ENCODE results near the gene AP3S1. TPM values are rescaled to one million over a fixed set of nuclear protein-coding genes. Genes with fewer than 3 reads are reported as not detected.
A peak's percentile ranks its signal among the peaks of the same experiment; 100 is the strongest.

AP3S1 gene
- total RNA-seq, 1 donor, result 126 TPM

DNA sequence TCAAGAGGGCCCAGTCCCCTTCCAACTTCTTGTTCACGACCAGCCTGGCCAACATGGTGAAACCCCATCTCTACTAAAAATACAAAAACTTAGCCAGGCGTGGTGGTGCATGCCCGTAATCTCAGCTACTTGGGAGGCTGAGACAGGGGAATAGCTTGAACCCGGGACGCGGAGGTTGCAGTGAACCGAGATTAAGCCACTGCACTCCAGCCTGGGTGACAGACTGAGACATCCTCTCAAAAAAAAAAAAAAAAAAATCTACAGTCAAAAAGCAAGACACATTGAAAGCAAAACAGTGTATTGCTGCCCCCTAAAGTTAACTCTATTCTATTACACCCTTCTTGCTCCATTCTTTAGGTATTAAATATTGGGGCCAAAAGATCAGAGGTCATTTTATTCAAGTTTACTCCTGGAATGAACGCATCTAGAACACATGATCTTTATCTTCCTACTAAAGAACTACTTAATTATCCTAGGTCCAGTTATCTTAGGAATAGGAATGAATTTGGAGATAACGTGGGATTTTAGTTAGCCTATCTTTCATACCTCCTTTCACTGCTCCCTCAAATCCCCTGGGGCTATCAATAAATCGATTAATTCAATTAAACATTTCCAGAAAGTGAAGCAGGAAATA, 2.7 kb upstream of the AP3S1 start:
- DNase-seq (ENCODE audit: low read depth), result peak; percentile 57
- peak overlapping the region; percentile 94 for H3K4me3 ChIP-seq (ENCODE audit: low read depth, low read length)
- TF ChIP-seq, protein P1, sequence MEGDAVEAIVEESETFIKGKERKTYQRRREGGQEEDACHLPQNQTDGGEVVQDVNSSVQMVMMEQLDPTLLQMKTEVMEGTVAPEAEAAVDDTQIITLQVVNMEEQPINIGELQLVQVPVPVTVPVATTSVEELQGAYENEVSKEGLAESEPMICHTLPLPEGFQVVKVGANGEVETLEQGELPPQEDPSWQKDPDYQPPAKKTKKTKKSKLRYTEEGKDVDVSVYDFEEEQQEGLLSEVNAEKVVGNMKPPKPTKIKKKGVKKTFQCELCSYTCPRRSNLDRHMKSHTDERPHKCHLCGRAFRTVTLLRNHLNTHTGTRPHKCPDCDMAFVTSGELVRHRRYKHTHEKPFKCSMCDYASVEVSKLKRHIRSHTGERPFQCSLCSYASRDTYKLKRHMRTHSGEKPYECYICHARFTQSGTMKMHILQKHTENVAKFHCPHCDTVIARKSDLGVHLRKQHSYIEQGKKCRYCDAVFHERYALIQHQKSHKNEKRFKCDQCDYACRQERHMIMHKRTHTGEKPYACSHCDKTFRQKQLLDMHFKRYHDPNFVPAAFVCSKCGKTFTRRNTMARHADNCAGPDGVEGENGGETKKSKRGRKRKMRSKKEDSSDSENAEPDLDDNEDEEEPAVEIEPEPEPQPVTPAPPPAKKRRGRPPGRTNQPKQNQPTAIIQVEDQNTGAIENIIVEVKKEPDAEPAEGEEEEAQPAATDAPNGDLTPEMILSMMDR (IDR thresholded peaks at IDR 0.05; ENCODE audit: insufficient read depth, low read depth, low read length), result peak; percentile 53

DNA sequence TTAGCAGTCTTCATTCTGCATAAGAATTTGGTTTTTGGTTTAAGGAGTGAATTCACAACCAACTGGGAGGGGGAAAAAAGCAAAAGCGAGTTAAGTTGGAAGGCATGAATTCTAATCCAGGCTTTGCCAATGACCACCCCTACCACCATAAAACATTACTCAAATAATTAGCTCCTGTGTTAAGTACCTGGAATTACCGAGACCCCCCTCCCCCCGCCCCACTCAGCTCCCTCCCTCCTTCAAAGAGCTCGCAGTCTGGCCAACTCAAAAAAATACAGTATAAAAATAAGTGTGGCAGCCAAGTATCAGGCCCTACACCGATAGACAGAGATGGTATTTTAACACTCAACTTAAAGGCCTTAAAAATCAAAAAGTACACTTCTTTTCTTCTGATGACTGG, 862 bp upstream of the AP3S1 start:
- H3K4me3 ChIP-seq (ENCODE audit: low read depth, low read length), result peak overlapping the region; percentile 94
- TF ChIP-seq, protein P1 (IDR thresholded peaks at IDR 0.05; ENCODE audit: insufficient read depth, low read depth, low read length), result no peak
- no peak for DNase-seq (ENCODE audit: low read depth)

DNA sequence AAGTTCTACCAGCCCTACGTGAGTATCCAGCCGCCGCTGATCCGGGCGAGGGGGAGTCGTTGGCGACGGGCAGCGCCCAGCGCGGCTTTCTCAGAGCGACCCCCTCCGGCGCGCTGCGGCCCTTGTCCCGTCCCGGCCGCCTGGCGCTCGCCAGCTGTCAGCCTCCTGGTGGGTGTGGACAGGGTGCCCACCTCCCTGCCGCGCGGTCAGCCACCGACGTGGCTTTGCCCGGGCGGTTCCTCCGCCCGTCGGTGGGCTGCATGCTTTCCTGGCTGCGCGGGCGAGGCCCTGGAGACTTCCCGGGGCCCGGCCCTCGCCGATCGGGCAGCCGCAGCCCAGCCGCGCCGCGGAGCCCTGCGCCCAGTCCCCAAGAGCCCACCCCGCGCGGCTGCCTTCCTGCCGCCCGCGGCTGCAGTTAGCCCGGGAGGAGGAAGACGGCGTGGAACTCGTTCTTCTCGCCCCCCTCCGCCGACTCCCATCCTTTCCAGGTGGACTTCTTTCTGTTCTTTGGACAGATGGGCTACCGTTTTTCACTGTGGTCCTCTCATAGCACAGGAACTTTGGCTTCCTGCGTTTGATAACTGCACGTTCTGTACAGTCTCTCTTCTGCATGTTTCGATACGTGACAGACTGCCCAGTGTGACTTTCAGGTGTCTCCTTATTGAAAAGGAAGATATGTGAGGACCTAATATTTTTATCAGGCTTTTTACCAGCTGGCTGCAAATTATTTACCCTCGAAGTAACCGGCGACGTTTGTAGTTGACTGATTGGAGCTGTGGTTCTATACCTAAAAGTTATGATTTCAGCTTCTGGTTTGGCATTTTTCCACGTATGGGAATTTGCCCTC, 577 bp downstream of the AP3S1 start:
- TF ChIP-seq, protein P1 (IDR thresholded peaks at IDR 0.05; ENCODE audit: insufficient read depth, low read depth, low read length), result peak; percentile 29
- peak overlapping the region; percentile 94 for H3K4me3 ChIP-seq (ENCODE audit: low read depth, low read length)
- DNase-seq (ENCODE audit: low read depth), result peak; percentile 67

DNA sequence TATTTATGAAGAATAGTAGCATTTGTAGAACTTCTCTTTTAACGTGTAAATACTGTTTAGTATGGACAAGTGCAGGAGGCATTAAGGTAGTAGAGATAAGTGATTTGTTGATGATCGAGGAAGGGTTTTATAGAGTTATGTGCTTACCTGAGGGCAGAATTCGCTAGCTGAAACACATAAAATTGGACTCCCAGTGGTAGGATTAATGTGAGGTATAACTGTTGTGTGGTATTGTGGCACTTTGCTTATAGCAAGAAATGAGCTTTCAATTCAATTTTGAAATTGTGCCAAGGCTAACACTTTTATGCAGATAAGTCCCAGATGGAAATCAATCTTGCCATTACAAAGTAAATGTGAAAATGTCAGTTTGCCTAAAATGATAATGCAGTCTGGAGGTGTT, 1.2 kb downstream of the AP3S1 start:
- DNase-seq (ENCODE audit: low read depth), result no peak
- TF ChIP-seq, protein P1 (IDR thresholded peaks at IDR 0.05; ENCODE audit: insufficient read depth, low read depth, low read length), result no peak
- H3K4me3 ChIP-seq (ENCODE audit: low read depth, low read length), result peak overlapping the region; percentile 94

DNA sequence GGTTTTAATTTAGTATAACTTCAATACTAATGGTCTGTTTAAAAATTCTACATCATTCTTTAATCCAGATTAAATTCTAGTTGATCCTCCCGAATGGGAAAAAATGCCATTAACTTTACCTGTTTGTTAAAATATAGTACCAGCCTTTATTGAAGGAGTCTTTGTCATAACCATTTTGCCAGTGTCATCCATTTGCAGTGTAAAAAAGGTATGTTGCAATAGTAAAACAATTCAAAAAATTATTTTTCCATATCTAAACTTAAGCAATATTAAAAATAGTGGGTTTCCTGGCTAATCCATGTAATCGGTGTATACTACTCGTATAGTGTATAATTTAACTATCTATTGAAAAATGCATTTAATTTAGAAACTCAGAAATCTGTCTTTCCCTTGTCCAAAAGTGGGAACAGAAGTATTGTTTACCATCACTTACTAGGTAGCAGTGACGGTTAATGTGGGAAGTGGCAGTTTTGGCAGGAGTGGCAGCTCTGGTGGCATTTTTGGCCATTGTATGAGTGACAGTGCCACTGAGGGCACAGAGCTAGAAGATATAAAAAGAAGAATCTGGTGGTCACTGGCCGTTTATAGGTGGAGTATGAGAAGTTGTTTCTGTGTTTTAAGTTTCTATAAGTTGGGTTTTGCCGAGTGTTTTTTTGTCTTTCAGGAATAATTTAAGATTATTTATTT, 1.9 kb downstream of the AP3S1 start:
- no peak for DNase-seq (ENCODE audit: low read depth)
- TF ChIP-seq, protein P1 (IDR thresholded peaks at IDR 0.05; ENCODE audit: insufficient read depth, low read depth, low read length), result no peak
- H3K4me3 ChIP-seq (ENCODE audit: low read depth, low read length), result peak overlapping the region; percentile 94

DNA sequence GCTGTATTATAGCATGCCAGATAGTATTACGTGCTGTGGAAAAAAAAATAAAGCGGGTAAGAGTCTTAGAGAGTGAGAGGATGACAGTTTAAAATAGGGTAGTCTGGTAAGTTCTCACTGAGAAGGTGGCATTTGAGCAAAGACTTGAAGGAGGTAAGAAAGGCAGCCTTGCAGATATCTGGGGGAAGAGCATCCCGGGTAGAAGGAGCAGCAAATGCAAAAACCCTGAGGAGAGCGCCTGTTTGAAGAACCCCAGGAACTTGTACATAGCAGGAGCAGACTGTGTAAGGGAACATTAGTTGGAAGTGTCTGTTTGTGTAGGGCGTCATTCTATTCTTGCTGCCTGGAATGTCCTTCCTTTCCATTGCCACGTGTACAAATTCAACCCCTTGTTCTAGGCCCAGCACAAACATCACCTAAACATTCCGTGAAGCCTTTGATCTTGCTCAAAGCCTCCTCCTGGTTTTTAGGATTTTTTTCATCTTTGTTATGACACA, 2.6 kb downstream of the AP3S1 start:
- no peak overlapping the region for H3K4me3 ChIP-seq (ENCODE audit: low read depth, low read length)
- TF ChIP-seq, protein P1 (IDR thresholded peaks at IDR 0.05; ENCODE audit: insufficient read depth, low read depth, low read length), result no peak
- DNase-seq (ENCODE audit: low read depth), result no peak
